ENCODE data around the gene PSMD8. TPM values are rescaled to one million over a fixed set of nuclear protein-coding genes. Genes with fewer than 3 reads are reported as not detected.

The PSMD8 gene
- total RNA-seq, 2 donors from 2014 or later: 232 to 298 TPM

- H3K9me3 ChIP-seq: no peaks in the 10 kb centered on the region
- WGBS: 63% methylated on average over 5 of the region's 5 CpGs
- H3K4me3 ChIP-seq: no peak overlapping the region
- H3K27me3 ChIP-seq (replicated peaks; ENCODE audit: insufficient read depth): peaks cover 17% of the 10 kb centered on the region
- TF ChIP-seq POLR2AphosphoS5 (IDR thresholded peaks at IDR 0.05) (no peak), POLR2A (IDR thresholded peaks at IDR 0.05) (no peak), CTCF (IDR thresholded peaks at IDR 0.05) (no peak)
- intact Hi-C loops (cut with DNase I): loop anchor here (5.0 to 10.0 kb wide), 4 partner anchors 217 to 534 kb away; partner anchors contain the start of genes EIF3K, MAP4K1, MRPS12 and SARS2
- DNase-seq (ENCODE audit: low spot score): no peak
- no peaks in the 10 kb centered on the region for H3K4me1 ChIP-seq (replicated peaks)
- H3K27ac ChIP-seq: no peak overlapping the region
- H3K36me3 ChIP-seq: no peaks in the 10 kb centered on the region
Measured at GRCh38 chr19:38400361-38400760, 26.0 kb downstream of the PSMD8 start.

GRCh38 chr19:38401148-38401547, 26.8 kb downstream of the PSMD8 start:
- Histone ChIP-seq H3K36me3 (no peaks in the 10 kb centered on the region), H3K4me1 (replicated peaks) (no peaks in the 10 kb centered on the region), H3K9me3 (no peaks in the 10 kb centered on the region), H3K4me3 (no peak overlapping the region), H3K27ac (no peak overlapping the region), H3K27me3 (replicated peaks; ENCODE audit: insufficient read depth) (peaks cover 12% of the 10 kb centered on the region)
- intact Hi-C loops (cut with DNase I): loop anchor here (5.0 to 10.0 kb wide), 4 partner anchors 216 to 534 kb away; partner anchors contain the start of genes EIF3K, MAP4K1, MRPS12 and SARS2
- 73% methylated on average over 3 of the region's 3 CpGs for WGBS
- no peak for DNase-seq (ENCODE audit: low spot score)
- TF ChIP-seq POLR2A (IDR thresholded peaks at IDR 0.05) (no peak), POLR2AphosphoS5 (IDR thresholded peaks at IDR 0.05) (no peak), CTCF (IDR thresholded peaks at IDR 0.05) (no peak)

GRCh38 chr19:38402623-38402966, 28.2 kb downstream of the PSMD8 start:
- 1% methylated on average over 18 of the region's 18 CpGs for WGBS
- Histone ChIP-seq H3K27ac (peak overlapping the region; percentile 83 to 85), H3K27me3 (replicated peaks; ENCODE audit: insufficient read depth) (peaks cover 8% of the 10 kb centered on the region), H3K36me3 (no peaks in the 10 kb centered on the region), H3K9me3 (no peaks in the 10 kb centered on the region), H3K4me1 (replicated peaks) (no peaks in the 10 kb centered on the region), H3K4me3 (peak overlapping the region; percentile 83 to 86)
- DNase-seq (ENCODE audit: low spot score): no peak
- intact Hi-C loops (cut with DNase I): loop anchor here (5.0 to 10.0 kb wide), 4 partner anchors 215 to 532 kb away; partner anchors contain the start of genes EIF3K, MAP4K1, MRPS12 and SARS2
- TF ChIP-seq POLR2A (IDR thresholded peaks at IDR 0.05) (no peak), POLR2AphosphoS5 (IDR thresholded peaks at IDR 0.05) (no peak), CTCF (IDR thresholded peaks at IDR 0.05) (no peak)

GRCh38 chr19:38402967-38403674, 28.8 kb downstream of the PSMD8 start, which contains the start of gene FAM98C:
FAM98C (plus strand) TSS chr19:38403093; CDS start chr19:38403154, 61 bp downstream.
- Histone ChIP-seq H3K9me3 (no peaks in the 10 kb centered on the region), H3K27ac (peak within 1 kb of the TSS; percentile 83 to 85), H3K27me3 (replicated peaks; ENCODE audit: insufficient read depth) (peaks cover 8% of the 10 kb centered on the region), H3K4me1 (replicated peaks) (no peaks in the 10 kb centered on the region), H3K4me3 (peak within 1 kb of the TSS; percentile 83 to 86), H3K36me3 (no peaks in the 10 kb centered on the region)
- peak; percentile 46 for TF ChIP-seq POLR2A (IDR thresholded peaks at IDR 0.05)
- peak; percentile 88 for TF ChIP-seq POLR2AphosphoS5 (IDR thresholded peaks at IDR 0.05)
- peak; percentile 94 to 100 (median 100) for TF ChIP-seq CTCF (IDR thresholded peaks at IDR 0.05)
- peak; percentile 96 for DNase-seq (ENCODE audit: low spot score)
- under 1% methylated on average over 69 of the region's 82 CpGs for WGBS
- intact Hi-C loops (cut with DNase I): loop anchor here (5.0 to 10.0 kb wide), 4 partner anchors 214 to 532 kb away; partner anchors contain the start of genes EIF3K, MAP4K1, MRPS12 and SARS2

Data from prostate gland (tissue), 2 donors.